Measurements from ENCODE around the gene EME2.

DNA sequence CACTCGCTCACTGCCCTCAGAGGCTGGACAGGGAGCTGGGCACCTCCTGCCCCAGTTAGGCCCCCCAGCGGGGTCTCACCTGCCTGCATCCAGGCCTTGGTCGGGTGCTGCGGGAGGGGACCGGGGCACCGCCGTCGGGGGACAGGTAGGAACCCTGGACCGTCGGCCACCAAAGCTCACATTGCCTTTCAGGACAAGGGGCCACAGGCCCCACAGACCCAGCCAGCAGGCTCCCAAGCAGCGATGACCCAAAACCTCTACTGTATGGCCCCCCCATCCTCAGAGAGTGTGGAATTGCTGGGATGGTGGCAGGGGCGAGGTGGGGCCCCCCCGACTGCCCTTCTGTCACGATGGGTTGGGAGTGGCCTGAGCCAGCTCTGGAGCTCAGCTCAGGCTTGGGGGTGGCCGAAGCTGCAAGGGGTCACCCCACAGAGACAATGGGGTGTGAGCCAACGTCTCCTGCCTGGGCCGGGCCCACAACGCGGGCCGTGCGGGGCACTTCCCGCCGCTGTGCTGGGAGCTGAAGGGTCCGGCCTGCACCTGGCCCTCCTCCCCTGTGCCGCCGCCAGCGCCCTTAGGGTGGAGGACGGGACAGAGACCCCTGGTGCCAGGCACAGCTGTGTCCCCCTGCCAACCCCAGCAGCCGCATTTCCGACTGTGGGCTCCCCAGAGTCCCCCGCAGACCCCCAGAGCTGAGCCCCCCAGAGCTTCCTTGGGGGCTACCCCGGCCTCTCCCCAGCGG, 20.4 kb downstream of the EME2 start:
- TF ChIP-seq, protein P1, sequence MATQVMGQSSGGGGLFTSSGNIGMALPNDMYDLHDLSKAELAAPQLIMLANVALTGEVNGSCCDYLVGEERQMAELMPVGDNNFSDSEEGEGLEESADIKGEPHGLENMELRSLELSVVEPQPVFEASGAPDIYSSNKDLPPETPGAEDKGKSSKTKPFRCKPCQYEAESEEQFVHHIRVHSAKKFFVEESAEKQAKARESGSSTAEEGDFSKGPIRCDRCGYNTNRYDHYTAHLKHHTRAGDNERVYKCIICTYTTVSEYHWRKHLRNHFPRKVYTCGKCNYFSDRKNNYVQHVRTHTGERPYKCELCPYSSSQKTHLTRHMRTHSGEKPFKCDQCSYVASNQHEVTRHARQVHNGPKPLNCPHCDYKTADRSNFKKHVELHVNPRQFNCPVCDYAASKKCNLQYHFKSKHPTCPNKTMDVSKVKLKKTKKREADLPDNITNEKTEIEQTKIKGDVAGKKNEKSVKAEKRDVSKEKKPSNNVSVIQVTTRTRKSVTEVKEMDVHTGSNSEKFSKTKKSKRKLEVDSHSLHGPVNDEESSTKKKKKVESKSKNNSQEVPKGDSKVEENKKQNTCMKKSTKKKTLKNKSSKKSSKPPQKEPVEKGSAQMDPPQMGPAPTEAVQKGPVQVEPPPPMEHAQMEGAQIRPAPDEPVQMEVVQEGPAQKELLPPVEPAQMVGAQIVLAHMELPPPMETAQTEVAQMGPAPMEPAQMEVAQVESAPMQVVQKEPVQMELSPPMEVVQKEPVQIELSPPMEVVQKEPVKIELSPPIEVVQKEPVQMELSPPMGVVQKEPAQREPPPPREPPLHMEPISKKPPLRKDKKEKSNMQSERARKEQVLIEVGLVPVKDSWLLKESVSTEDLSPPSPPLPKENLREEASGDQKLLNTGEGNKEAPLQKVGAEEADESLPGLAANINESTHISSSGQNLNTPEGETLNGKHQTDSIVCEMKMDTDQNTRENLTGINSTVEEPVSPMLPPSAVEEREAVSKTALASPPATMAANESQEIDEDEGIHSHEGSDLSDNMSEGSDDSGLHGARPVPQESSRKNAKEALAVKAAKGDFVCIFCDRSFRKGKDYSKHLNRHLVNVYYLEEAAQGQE (IDR thresholded peaks at IDR 0.05; ENCODE audit: unreplicated experiment) = no peak
- TF ChIP-seq, protein P2, sequence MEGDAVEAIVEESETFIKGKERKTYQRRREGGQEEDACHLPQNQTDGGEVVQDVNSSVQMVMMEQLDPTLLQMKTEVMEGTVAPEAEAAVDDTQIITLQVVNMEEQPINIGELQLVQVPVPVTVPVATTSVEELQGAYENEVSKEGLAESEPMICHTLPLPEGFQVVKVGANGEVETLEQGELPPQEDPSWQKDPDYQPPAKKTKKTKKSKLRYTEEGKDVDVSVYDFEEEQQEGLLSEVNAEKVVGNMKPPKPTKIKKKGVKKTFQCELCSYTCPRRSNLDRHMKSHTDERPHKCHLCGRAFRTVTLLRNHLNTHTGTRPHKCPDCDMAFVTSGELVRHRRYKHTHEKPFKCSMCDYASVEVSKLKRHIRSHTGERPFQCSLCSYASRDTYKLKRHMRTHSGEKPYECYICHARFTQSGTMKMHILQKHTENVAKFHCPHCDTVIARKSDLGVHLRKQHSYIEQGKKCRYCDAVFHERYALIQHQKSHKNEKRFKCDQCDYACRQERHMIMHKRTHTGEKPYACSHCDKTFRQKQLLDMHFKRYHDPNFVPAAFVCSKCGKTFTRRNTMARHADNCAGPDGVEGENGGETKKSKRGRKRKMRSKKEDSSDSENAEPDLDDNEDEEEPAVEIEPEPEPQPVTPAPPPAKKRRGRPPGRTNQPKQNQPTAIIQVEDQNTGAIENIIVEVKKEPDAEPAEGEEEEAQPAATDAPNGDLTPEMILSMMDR (conservative IDR thresholded peaks at IDR 0.05; ENCODE audit: low read depth in 2 of 2) = no peak
- TF ChIP-seq EZH2 (IDR thresholded peaks at IDR 0.05; ENCODE audit: low read depth, unreplicated experiment) = no peak
- no peak for TF ChIP-seq POLR2AphosphoS5 (IDR thresholded peaks at IDR 0.05; ENCODE audit: low read depth)
- TF ChIP-seq EZH2phosphoT487 (IDR thresholded peaks at IDR 0.05; ENCODE audit: unreplicated experiment) = no peak
- no peak for TF ChIP-seq CREB1 (CRISPR knock-in tag; IDR thresholded peaks at IDR 0.05; ENCODE audit: low read depth)
- no peak for TF ChIP-seq JUNB (IDR thresholded peaks at IDR 0.05; ENCODE audit: unreplicated experiment)

All from GM23338 (cell line).